Fibroblast of lung (primary cell): ENCODE data around the gene ADD3.

Experiments
- CTCF ChIP-seq, 2 donors: IDR thresholded peaks in 1 of 2; conservative IDR thresholded peaks in 1 of 2; 1 replicate in 1 of 2; 2 replicates in 1 of 2; pipeline ENCODE4 v1.5.1; 2011 to 2012; ENCODE audit warnings: low read length in 2 of 2, control low read depth in 1 of 2, inconsistent platforms in 1 of 2, low read depth in 1 of 2, mild to moderate bottlenecking in 1 of 2
- EZH2 ChIP-seq: IDR thresholded peaks from 2 replicates; pipeline ENCODE4 v1.5.1; 2012; ENCODE audit warnings: low read length, control low read depth, mild to moderate bottlenecking; ENCODE audit errors: missing control alignments

GRCh38 chr10:110118891-110119621 lies 111.3 kb downstream of the ADD3 start:
- TF ChIP-seq EZH2 (no peak), CTCF (conservative IDR thresholded peaks at IDR 0.05 in 1 of 2, IDR thresholded peaks at IDR 0.05 in 1 of 2; ENCODE audit: low read depth in 1 of 2, low read length in 2 of 2) (no peak)
